ENCODE measurements around the gene BMP8A. TPM values are rescaled to one million over a fixed set of nuclear protein-coding genes. Genes with fewer than 3 reads are reported as not detected.
"Not testable (repeated sequence)": the region's sequence is repeated elsewhere in the genome, so short reads cannot be mapped to it uniquely, and the experiment has no call there.

Gene BMP8A
- total RNA-seq, 2 experiments from 2014 or later = 0.13 TPM; not detected in 1

- ChIA-PET POLR2A (no interaction called here), CTCF (no interaction called here)
Observed at GRCh38 chr1:39478126-39478915, 13.1 kb upstream of the BMP8A start.

GRCh38 chr1:39481289-39481688, 10.1 kb upstream of the BMP8A start:
- CTCF ChIA-PET = no interaction called here
- POLR2A ChIA-PET = no interaction called here

GRCh38 chr1:39483276-39483675, 8.2 kb upstream of the BMP8A start:
- ChIA-PET CTCF (no interaction called here), POLR2A (no interaction called here)

GRCh38 chr1:39484564-39484963, 6.9 kb upstream of the BMP8A start:
- ChIA-PET CTCF (no interaction called here), POLR2A (no interaction called here)

GRCh38 chr1:39485046-39485803, 6.2 kb upstream of the BMP8A start:
- ChIA-PET CTCF (interaction anchor here (0.5 to 1.0 kb wide), 2 partner anchors 121 to 471 kb away, joined by 4 read pairs; no protein-coding TSS in a partner anchor), POLR2A (no interaction called here)

- CTCF ChIA-PET = interaction anchor here (0.6 to 0.8 kb wide), 2 partner anchors 19 to 421 kb away, joined by 3 to 4 read pairs; no protein-coding TSS in a partner anchor
- POLR2A ChIA-PET = interaction anchor here (0.6 kb wide), 1 partner anchor 197 kb away, joined by 4 read pairs; no protein-coding TSS in a partner anchor
Observed at GRCh38 chr1:39488012-39488545, 3.4 kb upstream of the BMP8A start.

GRCh38 chr1:39488793-39489566, 2.5 kb upstream of the BMP8A start:
- POLR2A ChIA-PET = interaction anchor here (0.6 kb wide), 1 partner anchor 145 kb away, joined by 7 read pairs; no protein-coding TSS in a partner anchor

GRCh38 chr1:39489567-39490239, 1.7 kb upstream of the BMP8A start:
- ChIA-PET POLR2A (interaction anchor here (0.6 kb wide), 1 partner anchor 146 kb away, joined by 7 read pairs; no protein-coding TSS in a partner anchor), CTCF (interaction anchor here (1.0 to 1.3 kb wide), 2 partner anchors 19 to 391 kb away, joined by 3 to 4 read pairs; no protein-coding TSS in a partner anchor)

More at GRCh38 chr1:39488793-39489566, 2.5 kb upstream of the BMP8A start:
- CTCF ChIA-PET = interaction anchor here (0.7 to 1.3 kb wide), 3 partner anchors 18 to 390 kb away, joined by 3 to 4 read pairs (median 4); no protein-coding TSS in a partner anchor

GRCh38 chr1:39490596-39491145, 765 bp upstream of the BMP8A start:
- POLR2A ChIA-PET = no interaction called here
- CTCF ChIA-PET = no interaction called here

- POLR2A ChIA-PET = not testable (repeated sequence)
Observed at GRCh38 chr1:39492118-39493042, 944 bp downstream of the BMP8A start.

GRCh38 chr1:39493043-39493810, 1.8 kb downstream of the BMP8A start:
- CTCF ChIA-PET = interaction anchor here (1.3 kb wide), 1 partner anchor 46 kb away, joined by 5 read pairs; no protein-coding TSS in a partner anchor
- POLR2A ChIA-PET = not testable (repeated sequence)

More at GRCh38 chr1:39492118-39493042, 944 bp downstream of the BMP8A start:
- CTCF ChIA-PET = interaction anchor here (1.3 kb wide), 1 partner anchor 47 kb away, joined by 5 read pairs; no protein-coding TSS in a partner anchor

- POLR2A ChIA-PET = interaction anchor here (0.6 kb wide), 1 partner anchor 96 kb away, joined by 3 read pairs; no protein-coding TSS in a partner anchor
- CTCF ChIA-PET = no interaction called here
Observed at GRCh38 chr1:39494671-39495410, 3.4 kb downstream of the BMP8A start.

GRCh38 chr1:39496520-39496919, 5.1 kb downstream of the BMP8A start:
- POLR2A ChIA-PET, CTCF ChIA-PET: not testable (repeated sequence)

- ChIA-PET POLR2A (no interaction called here), CTCF (interaction anchor here (0.6 kb wide), 1 partner anchor 151 kb away, joined by 3 read pairs; no protein-coding TSS in a partner anchor)
Observed at GRCh38 chr1:39497585-39497984, 6.1 kb downstream of the BMP8A start.

- POLR2A ChIA-PET, CTCF ChIA-PET: not testable (repeated sequence)
Observed at GRCh38 chr1:39498096-39498710, 6.8 kb downstream of the BMP8A start.

GRCh38 chr1:39498821-39499220, 7.4 kb downstream of the BMP8A start:
- POLR2A ChIA-PET, CTCF ChIA-PET: not testable (repeated sequence)

Data from activated CD8-positive, alpha-beta memory T cell treated with anti-CD3 and anti-CD28 coated beads for 36 hours (primary cell).